Measurements from ENCODE around the gene GPAT3. TPM values are rescaled to one million over a fixed set of nuclear protein-coding genes. Genes with fewer than 3 reads are reported as not detected.

Gene GPAT3
- total and polyA plus RNA-seq, 2 experiments from 2014 or later: 1.2 to 2.0 TPM

GRCh38 chr4:83605744-83606172, 69.8 kb downstream of the GPAT3 start:
- H3K4me1 Mint-ChIP-seq: peaks cover 21% of the 10 kb centered on the region; the same call in 2 of the 3 replicates
- no peak overlapping the region for H3K4me3 Mint-ChIP-seq
- Histone ChIP-seq H3K4me2 (0 out of 2 replicates have a peak overlapping the region, but pooled peaks have one; percentile 34), H3F3A (replicated peaks; ENCODE audit: low read depth) (no peaks in the 10 kb centered on the region), H3K27me3 (ENCODE audit: insufficient read depth) (no peaks in the 10 kb centered on the region), H3K4me1 (ENCODE audit: insufficient read depth) (peaks cover 19% of the 10 kb centered on the region), H4K20me1 (replicated peaks; ENCODE audit: insufficient read depth) (no peaks in the 10 kb centered on the region), H3K79me2 (replicated peaks; ENCODE audit: insufficient read depth) (no peaks in the 10 kb centered on the region), H3K9me2 (ENCODE audit: insufficient read depth) (no peaks in the 10 kb centered on the region), H3K27ac (ENCODE audit: low read depth) (no peak overlapping the region), H2AFZ (no peak overlapping the region), H3K4me3 (no peak overlapping the region), H3K36me3 (ENCODE audit: insufficient read depth) (no peaks in the 10 kb centered on the region)
- TF ChIP-seq EZH2phosphoT487 (IDR thresholded peaks at IDR 0.05; ENCODE audit: unreplicated experiment): no peak
- ATAC-seq (no peak), DNase-seq (ENCODE audit: low spot score) (no peak)
- H3K27me3 Mint-ChIP-seq (ENCODE audit: insufficient read depth, low read depth, poor library complexity): no peaks in the 10 kb centered on the region
- H3K9me3 Mint-ChIP-seq: no peaks in the 10 kb centered on the region
- H3K36me3 Mint-ChIP-seq (ENCODE audit: low read depth): no peaks in the 10 kb centered on the region
- H3K27ac Mint-ChIP-seq: no peak overlapping the region

- H3K4me1 ChIP-seq (ENCODE audit: insufficient read depth): peaks cover 19% of the 10 kb centered on the region
- H3K36me3 ChIP-seq (ENCODE audit: insufficient read depth): no peaks in the 10 kb centered on the region
- peak overlapping the region; percentile 33; the same call in 1 of the 2 replicates for H2AFZ ChIP-seq
- ATAC-seq (no peak), DNase-seq (ENCODE audit: low spot score) (no peak)
- no peaks in the 10 kb centered on the region for H3K36me3 Mint-ChIP-seq (ENCODE audit: low read depth)
- no peaks in the 10 kb centered on the region for H3K9me2 ChIP-seq (ENCODE audit: insufficient read depth)
- H3F3A ChIP-seq (replicated peaks; ENCODE audit: low read depth): no peaks in the 10 kb centered on the region
- H3K27me3 ChIP-seq (ENCODE audit: insufficient read depth): no peaks in the 10 kb centered on the region
- H3K4me3 ChIP-seq: no peak overlapping the region
- H3K79me2 ChIP-seq (replicated peaks; ENCODE audit: insufficient read depth): no peaks in the 10 kb centered on the region
- H3K4me3 Mint-ChIP-seq: no peak overlapping the region
- H3K27ac ChIP-seq (ENCODE audit: low read depth): no peak overlapping the region
- H3K4me1 Mint-ChIP-seq: peaks cover 21% of the 10 kb centered on the region; the same call in 2 of the 3 replicates
- no peak overlapping the region for H3K27ac Mint-ChIP-seq
- H3K9me3 Mint-ChIP-seq: peaks cover 3% of the 10 kb centered on the region; the same call in 2 of the 3 replicates
- H4K20me1 ChIP-seq (replicated peaks; ENCODE audit: insufficient read depth): no peaks in the 10 kb centered on the region
- H3K27me3 Mint-ChIP-seq (ENCODE audit: insufficient read depth, low read depth, poor library complexity): no peaks in the 10 kb centered on the region
- no peak overlapping the region for H3K4me2 ChIP-seq
- TF ChIP-seq EZH2 (IDR thresholded peaks at IDR 0.05; ENCODE audit: low read depth, unreplicated experiment): no peak
- TF ChIP-seq CREB1 (CRISPR knock-in tag; IDR thresholded peaks at IDR 0.05; ENCODE audit: low read depth): no peak
- TF ChIP-seq ZNF331 (CRISPR knock-in tag; IDR thresholded peaks at IDR 0.05; ENCODE audit: low read depth): no peak
- TF ChIP-seq ZNF114 (CRISPR knock-in tag; IDR thresholded peaks at IDR 0.05): no peak
- TF ChIP-seq POLR2AphosphoS5 (IDR thresholded peaks at IDR 0.05; ENCODE audit: low read depth): no peak
- no peak for TF ChIP-seq EZH2phosphoT487 (IDR thresholded peaks at IDR 0.05; ENCODE audit: unreplicated experiment)
- TF ChIP-seq, protein P1, sequence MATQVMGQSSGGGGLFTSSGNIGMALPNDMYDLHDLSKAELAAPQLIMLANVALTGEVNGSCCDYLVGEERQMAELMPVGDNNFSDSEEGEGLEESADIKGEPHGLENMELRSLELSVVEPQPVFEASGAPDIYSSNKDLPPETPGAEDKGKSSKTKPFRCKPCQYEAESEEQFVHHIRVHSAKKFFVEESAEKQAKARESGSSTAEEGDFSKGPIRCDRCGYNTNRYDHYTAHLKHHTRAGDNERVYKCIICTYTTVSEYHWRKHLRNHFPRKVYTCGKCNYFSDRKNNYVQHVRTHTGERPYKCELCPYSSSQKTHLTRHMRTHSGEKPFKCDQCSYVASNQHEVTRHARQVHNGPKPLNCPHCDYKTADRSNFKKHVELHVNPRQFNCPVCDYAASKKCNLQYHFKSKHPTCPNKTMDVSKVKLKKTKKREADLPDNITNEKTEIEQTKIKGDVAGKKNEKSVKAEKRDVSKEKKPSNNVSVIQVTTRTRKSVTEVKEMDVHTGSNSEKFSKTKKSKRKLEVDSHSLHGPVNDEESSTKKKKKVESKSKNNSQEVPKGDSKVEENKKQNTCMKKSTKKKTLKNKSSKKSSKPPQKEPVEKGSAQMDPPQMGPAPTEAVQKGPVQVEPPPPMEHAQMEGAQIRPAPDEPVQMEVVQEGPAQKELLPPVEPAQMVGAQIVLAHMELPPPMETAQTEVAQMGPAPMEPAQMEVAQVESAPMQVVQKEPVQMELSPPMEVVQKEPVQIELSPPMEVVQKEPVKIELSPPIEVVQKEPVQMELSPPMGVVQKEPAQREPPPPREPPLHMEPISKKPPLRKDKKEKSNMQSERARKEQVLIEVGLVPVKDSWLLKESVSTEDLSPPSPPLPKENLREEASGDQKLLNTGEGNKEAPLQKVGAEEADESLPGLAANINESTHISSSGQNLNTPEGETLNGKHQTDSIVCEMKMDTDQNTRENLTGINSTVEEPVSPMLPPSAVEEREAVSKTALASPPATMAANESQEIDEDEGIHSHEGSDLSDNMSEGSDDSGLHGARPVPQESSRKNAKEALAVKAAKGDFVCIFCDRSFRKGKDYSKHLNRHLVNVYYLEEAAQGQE (IDR thresholded peaks at IDR 0.05; ENCODE audit: unreplicated experiment): no peak
- TF ChIP-seq NANOG (IDR thresholded peaks at IDR 0.05; ENCODE audit: borderline replicate concordance): no peak
- TF ChIP-seq, protein P2, sequence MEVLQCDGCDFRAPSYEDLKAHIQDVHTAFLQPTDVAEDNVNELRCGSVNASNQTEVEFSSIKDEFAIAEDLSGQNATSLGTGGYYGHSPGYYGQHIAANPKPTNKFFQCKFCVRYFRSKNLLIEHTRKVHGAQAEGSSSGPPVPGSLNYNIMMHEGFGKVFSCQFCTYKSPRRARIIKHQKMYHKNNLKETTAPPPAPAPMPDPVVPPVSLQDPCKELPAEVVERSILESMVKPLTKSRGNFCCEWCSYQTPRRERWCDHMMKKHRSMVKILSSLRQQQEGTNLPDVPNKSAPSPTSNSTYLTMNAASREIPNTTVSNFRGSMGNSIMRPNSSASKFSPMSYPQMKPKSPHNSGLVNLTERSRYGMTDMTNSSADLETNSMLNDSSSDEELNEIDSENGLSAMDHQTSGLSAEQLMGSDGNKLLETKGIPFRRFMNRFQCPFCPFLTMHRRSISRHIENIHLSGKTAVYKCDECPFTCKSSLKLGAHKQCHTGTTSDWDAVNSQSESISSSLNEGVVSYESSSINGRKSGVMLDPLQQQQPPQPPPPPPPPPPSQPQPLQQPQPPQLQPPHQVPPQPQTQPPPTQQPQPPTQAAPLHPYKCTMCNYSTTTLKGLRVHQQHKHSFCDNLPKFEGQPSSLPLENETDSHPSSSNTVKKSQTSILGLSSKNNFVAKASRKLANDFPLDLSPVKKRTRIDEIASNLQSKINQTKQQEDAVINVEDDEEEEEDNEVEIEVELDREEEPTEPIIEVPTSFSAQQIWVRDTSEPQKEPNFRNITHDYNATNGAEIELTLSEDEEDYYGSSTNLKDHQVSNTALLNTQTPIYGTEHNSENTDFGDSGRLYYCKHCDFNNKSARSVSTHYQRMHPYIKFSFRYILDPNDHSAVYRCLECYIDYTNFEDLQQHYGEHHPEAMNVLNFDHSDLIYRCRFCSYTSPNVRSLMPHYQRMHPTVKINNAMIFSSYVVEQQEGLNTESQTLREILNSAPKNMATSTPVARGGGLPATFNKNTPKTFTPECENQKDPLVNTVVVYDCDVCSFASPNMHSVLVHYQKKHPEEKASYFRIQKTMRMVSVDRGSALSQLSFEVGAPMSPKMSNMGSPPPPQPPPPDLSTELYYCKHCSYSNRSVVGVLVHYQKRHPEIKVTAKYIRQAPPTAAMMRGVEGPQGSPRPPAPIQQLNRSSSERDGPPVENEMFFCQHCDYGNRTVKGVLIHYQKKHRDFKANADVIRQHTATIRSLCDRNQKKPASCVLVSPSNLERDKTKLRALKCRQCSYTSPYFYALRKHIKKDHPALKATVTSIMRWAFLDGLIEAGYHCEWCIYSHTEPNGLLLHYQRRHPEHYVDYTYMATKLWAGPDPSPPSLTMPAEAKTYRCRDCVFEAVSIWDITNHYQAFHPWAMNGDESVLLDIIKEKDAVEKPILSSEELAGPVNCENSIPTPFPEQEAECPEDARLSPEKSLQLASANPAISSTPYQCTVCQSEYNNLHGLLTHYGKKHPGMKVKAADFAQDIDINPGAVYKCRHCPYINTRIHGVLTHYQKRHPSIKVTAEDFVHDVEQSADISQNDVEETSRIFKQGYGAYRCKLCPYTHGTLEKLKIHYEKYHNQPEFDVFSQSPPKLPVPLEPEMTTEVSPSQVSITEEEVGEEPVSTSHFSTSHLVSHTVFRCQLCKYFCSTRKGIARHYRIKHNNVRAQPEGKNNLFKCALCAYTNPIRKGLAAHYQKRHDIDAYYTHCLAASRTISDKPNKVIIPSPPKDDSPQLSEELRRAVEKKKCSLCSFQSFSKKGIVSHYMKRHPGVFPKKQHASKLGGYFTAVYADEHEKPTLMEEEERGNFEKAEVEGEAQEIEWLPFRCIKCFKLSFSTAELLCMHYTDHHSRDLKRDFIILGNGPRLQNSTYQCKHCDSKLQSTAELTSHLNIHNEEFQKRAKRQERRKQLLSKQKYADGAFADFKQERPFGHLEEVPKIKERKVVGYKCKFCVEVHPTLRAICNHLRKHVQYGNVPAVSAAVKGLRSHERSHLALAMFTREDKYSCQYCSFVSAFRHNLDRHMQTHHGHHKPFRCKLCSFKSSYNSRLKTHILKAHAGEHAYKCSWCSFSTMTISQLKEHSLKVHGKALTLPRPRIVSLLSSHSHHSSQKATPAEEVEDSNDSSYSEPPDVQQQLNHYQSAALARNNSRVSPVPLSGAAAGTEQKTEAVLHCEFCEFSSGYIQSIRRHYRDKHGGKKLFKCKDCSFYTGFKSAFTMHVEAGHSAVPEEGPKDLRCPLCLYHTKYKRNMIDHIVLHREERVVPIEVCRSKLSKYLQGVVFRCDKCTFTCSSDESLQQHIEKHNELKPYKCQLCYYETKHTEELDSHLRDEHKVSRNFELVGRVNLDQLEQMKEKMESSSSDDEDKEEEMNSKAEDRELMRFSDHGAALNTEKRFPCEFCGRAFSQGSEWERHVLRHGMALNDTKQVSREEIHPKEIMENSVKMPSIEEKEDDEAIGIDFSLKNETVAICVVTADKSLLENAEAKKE (CRISPR knock-in tag; IDR thresholded peaks at IDR 0.05): no peak
- TF ChIP-seq JUNB (IDR thresholded peaks at IDR 0.05; ENCODE audit: unreplicated experiment): no peak
- TF ChIP-seq, protein P3, sequence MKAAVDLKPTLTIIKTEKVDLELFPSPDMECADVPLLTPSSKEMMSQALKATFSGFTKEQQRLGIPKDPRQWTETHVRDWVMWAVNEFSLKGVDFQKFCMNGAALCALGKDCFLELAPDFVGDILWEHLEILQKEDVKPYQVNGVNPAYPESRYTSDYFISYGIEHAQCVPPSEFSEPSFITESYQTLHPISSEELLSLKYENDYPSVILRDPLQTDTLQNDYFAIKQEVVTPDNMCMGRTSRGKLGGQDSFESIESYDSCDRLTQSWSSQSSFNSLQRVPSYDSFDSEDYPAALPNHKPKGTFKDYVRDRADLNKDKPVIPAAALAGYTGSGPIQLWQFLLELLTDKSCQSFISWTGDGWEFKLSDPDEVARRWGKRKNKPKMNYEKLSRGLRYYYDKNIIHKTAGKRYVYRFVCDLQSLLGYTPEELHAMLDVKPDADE (IDR thresholded peaks at IDR 0.05): no peak
These were observed 70.6 kb downstream of the GPAT3 start for GRCh38 chr4:83606460-83606859.

Data from GM23338 (cell line).